HG02885 (cell line): ENCODE measurements around the gene CCL5.

Experiments
- ATAC-seq: cut with Tn5 transposase; IDR thresholded peaks from one replicate; pipeline ENCODE4 v1.9.1; 2021; ENCODE audit warnings: mild to moderate bottlenecking; ENCODE audit not compliant: unreplicated experiment, poor library complexity

CCL5 gene

DNA sequence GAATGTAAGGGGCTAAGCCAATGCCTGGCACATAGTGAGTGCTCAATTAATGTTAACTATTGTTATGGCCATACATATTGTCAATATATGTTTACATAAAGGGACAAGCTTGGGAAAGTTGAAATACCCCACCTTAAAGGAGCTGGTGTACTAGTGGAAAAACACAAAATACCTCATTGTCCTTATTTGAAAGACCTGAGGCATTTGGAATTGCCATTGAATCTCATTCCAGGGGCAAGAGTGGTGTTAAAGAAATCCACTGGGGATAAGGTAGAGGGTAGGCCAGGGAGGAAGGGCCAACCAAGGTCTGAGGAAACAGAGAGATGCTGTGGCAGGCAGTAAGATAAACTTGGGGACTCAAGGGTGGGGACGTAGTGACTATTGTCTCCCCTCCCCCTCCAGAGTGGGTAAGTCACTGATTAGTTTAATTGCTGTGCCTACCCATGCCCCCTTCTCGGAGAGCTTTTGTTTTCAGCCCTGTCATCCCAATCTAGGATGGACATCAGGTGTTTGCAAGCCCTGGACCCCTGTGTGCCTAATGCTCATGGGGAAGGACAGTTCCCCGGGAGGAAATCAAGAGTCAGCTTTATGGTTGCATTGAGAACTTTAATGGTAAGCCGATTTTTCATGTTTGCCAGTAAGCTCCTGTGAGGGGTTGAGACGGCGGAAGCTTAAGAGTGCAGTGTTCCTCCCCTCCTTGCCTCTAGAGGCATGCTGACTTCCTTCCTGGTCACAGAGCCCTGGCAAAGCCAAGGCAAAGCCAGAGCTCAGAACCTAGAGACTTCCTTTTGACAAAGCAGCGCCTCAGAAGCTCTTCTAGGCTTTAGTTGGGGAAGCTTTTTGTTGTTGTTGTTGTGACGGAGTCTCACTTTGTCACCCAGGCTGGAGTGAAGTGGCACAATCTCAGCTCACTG, 9.0 kb downstream of the CCL5 start:
- ATAC-seq, result no peak

DNA sequence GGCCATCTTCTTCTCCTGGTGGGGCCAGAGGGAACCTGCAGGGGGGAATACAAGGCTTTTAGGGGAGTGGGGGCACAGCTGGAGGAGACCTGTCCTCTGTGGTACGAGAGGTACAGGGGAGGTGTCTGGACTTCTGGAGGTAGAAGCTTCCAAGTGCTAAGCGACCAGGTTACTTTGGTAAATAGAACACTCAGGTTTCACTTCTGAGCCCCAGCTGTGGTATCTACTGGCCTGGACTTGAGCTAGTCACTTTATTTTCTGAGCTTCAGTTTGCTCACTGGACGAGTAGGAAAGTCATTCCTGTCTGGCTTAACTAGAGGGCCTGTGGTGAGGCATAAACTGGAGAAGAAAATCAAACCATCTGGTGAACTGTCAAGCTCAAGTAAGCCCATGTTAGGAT, 11.4 kb downstream of the CCL5 start, which contains the start of gene HEATR9:
Gene HEATR9, minus strand, starts transcription at position 155 of the 400 bp plus-strand sequence. Its CDS starts 149 bp downstream, at position 6.
- ATAC-seq, result no peak

DNA sequence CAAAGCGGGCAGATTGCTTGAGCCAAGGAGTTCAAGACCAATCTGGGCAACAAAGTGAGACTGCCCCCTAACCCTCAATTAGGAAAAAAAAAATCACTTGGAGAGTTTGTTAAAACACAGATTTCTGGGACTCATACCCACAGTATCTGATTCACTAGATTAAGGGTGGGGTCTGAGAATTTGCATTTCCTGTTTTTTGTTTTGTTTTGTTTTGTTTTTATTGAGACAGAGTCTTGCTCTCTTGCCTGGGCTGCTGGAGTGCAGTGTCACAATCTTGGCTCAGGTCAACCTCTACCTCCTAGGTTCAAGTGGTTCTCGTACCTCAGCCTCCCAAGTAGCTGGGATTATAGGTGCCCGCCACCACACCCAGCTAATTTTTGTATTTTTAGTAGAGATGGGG, 12.6 kb downstream of the CCL5 start:
- ATAC-seq, result no peak

DNA sequence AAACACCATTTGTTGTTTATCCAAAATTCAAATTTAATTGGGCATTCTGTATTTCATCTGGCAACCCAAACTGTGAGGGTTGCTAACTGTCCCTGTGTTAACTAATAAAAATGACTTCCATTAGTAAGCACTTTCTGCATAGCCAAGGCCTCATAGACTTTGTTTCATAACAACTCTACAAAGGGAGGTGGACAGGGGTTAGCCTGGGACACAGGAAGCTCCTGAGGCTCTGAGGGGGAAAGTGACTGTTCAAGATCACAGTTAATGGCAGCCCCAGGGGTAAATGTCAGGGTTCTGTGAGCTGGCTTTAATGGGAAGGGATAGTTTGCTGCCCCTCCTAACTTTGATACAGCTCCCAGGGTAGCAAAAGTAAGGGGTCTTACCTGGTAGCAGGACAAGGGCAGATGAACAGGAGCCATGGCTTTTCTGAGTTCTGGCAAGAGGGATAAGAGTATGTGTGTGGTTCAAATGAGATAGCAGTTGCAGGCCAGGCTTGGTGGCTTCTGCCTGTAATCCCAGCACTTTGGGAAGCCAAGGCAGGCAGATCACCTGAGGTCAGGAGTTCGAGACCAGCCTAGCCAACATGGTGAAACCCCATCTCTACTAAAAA, 13.7 kb downstream of the CCL5 start:
- no peak for ATAC-seq

DNA sequence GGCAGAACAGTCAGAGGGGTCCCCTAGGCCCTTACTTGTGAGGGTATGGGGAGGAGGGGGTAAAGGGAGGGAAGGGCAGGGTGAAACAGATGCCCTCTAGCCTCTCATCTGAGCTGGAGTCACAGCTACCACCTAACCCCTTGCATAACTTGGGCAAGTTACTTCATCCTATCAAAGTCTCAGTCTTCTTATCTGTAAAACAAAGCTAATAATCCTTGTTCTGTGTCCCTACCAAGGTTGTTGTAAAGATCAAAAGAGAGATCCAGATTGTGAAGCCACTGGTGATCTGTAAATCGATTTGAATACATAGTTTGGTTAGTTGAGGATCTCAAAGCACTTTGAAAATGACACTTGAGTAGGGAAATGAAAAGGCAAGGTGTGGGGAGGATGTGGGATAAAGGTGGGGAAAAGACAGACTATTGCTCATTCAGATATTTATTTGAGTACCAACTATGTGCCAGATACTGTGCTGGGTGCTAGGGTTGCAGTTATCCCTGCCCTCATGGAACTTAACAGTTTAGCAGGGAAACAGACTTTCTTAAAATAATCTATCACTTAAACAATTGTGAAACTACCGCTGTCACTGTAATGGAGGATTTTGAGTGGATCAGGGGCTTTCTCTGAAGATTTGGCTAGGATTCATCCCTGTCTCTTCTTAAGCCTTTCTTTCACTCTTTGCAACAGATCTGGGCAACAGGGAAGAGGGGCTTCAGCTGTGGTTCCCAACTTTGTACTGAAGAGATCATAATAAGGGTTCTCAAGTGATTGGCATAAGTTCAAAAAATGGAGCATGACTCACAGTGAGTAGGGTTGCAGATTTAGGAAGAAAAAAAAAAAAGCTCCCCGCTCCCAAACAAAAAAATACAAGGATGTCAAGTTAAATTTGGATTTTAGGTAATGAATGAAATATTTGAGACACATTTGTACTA, 14.5 kb downstream of the CCL5 start:
- no peak for ATAC-seq

DNA sequence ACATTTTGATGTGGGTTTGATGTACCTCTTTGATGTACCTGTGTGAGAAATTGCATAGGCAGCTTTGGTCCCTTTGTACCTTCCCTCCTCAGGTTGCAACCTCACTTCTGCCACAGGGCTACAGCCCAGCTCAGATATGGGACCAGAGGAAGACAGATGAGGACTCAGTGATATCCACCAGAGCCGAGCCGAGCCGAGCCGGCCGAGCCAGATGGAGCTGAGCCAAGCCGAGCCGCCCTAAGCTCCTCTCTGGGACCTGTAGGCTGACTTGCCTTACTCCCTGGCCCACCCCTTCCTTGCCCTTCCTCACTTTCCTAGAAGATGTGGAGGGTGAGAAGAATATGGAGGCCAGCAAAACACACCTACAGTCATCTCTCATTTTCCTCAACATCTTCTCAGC, 15.3 kb downstream of the CCL5 start:
- no peak for ATAC-seq

DNA sequence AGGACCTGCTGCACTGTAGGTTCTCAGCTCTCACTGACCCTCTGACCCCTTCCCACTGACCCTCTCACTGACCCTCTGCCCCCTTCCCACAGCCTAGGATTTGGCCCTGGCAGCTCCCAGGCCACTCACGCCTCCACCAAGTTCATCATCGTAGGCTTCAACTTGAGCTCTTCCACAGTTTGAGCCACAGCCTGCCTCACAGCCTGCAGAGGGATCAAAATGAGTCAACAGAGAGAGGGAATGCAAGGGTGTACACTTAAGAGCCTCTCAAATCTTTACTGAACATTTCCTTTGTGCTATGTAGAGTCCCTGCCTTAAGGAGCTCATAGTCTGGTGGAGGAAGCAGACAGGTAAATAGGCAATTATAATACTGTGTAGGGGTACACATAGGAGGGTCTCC, 23.6 kb downstream of the CCL5 start:
- no peak for ATAC-seq

DNA sequence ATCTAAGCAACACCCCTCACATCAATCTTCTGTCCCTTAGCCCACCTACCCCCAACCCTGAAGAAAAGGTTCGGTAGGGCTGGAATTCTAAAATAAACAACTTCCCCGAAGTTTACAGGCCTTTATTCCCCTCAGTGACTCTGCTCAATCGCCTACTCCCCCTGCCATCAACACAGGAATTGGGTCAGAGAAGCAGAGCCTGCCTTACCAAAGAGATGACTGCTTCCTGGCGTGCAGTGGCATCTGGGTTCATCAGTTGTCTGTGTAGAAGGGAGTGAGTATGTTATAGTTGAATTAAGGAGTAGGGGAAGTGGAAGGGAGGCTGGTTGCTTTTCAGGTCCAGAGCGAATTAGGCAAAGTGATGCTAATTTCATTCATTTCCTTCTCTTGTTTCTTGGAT, 24.2 kb downstream of the CCL5 start:
- ATAC-seq, result no peak

DNA sequence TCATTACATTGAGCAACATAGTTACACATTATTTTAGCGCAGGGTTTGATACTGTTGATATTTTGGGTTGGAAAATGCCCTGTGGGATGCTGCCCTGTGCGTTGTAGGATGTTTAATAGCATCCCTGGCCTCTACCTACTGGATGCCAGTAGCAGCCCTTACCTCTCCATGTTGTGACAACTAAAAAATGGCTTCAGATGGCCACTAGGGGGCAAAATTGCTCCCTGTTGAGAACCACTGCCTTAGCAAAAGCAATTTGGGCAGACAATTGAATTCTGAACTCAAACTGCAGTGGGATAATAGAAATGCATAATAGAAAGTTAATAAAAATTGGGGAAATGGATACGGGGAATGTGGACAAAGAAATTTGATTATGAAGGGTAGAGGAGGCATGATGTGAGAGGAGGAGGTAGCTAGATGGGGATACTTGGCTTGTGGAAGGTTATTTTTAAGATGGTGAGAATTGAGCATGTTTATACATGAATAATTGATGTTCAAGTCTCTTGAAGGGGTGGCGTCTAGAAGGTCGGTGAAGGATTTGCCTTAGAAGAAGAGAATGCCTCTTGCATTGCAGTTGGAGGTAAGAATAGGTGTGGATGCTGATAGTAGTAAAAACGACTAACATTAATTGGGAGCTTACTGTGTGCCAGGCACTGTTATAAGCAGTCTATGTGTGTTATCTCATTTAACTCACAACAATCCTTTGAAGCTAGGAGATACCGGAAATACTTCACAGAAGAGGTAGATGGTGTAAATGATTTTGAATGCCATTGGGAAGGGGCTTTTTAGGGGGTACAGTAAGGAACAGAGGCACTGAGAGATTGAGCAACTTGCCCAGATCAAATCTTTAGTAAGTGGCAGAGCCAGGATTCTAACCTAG, 30.5 kb downstream of the CCL5 start:
- ATAC-seq, result peak; percentile 40

DNA sequence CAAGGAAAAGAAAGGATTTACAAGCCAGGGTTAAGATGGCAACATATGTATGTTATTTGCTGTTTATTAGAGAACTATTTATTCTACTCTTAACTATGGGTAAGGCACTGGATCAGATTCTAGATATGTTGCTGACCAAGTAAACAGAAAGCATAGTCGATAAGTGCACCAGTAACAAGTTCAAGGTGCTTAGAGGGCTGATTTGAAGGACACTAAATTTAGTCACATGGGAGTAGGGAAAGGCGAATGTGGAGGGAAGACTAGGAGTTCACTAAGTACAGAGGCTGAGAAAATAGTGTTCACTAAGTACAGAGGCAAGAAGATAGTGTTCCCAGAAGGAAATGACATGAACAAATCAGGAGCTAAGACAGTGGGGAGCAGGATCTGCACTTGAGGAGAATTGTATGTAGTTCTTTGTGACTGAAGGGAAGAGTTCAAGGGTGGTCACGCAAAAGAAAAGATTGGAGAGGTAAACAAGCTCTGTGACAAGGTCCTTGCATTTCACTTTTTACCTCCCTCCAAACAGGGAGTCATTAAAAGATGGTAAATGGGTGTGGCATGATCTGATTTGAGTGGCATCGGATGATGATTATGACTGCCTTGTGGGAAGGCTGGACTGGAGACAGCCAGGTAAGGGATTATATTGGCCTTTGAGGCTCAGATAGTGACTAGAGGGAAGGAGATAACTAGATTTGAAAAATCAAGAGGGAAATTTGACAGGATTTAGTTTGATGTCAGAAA, 32.4 kb downstream of the CCL5 start:
- no peak for ATAC-seq

DNA sequence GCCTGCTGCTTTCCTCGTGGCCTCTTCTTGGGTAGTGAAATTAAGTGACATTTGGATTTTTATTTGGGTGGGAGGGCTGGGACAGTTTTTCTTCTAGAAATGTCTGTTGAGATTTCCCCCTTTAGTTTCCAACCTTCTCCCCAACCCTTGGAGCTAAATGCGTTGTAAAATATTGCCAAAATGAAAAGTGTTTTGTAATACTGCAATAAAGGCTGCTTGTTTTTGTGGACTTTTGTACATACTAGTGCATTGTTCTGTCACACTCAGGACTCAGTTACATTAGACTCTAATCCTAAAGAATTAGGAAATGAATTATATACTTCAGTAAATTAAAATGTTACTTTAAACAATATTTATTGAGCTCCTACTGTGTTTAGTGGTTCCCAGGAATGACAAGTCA, 33.2 kb downstream of the CCL5 start:
- ATAC-seq, result no peak

DNA sequence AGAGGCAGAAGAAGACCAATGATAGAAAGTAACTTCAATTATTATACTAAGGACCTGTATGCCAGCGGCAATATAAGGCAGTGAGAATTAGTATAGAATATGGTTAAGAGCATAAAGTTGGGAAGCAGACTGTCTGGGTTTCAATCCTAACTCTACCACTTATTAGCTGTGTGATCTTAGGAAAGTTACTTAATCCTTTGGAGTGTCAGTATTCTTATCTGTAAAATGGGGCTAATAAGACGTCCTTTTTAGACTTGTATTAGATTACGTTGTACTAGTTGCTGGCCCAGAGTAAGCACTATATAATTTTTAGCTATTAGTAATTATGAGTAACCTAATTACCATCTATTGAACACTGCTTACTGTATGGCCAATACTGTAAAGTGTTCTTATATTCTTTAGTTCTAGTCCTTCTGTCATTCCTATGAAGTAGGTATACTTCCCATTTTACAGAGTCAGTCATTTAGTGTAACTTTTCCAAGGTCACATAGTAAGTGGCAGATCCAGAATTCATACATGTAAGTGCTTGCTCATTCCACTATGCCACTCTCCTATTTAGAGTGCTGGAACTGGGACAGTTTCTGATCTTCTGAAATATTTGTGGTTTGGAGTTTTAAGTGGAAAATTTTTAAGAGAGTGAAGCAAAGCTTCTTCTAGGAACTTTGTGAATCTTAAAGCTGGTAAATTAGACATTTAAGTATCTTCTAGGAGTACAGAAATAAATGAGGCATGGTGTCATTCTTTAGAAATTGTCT, 33.9 kb downstream of the CCL5 start:
- ATAC-seq, result no peak

DNA sequence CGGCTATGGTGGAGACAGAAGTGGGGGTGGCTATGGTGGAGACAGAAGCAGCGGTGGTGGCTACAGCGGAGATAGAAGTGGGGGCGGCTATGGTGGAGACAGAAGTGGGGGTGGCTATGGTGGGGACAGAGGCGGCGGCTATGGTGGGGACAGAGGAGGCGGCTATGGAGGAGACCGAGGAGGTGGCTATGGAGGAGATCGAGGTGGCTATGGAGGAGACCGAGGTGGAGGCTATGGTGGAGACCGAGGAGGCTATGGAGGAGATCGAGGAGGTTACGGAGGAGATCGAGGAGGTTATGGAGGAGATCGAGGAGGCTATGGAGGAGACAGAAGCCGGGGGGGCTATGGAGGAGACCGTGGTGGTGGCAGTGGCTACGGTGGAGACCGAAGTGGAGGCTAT, 35.6 kb downstream of the CCL5 start:
- ATAC-seq, result no peak

DNA sequence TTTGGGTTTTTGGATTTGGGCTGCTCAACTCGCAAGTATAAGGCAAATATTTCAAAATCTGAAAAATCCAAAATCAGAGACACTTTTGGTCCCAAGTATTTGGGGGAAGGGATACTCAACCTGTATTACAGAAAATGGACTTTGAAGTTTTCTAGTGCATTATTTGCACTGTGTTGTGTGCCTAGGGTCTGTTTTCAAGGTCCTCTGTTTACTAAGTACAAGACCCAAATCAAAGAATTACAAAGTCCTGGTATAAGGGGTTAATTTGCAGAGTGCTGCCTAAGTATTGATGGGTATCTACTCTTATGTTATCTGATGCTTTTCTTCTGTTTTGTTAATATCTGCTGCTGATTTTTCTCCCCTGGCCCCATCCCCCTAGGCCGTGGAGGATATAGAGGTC, 36.5 kb downstream of the CCL5 start:
- ATAC-seq, result no peak

DNA sequence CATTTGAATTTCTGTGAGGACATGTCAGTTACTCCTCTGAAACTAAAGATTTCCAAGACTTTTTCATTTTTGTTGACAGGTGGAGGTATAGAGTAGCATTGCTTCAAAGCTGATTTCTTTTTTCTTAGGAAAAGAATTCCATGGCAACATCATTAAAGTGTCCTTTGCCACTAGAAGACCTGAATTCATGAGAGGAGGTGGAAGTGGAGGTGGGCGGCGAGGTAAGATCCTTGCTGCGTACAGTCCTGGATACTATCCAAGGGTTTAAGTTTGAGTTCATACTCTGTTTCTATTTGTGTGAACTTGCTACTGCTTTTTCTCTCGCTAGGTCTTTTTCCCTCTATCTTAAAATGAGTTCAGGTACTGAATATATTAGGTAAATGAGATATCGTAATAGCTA, 37.9 kb downstream of the CCL5 start:
- ATAC-seq, result no peak

DNA sequence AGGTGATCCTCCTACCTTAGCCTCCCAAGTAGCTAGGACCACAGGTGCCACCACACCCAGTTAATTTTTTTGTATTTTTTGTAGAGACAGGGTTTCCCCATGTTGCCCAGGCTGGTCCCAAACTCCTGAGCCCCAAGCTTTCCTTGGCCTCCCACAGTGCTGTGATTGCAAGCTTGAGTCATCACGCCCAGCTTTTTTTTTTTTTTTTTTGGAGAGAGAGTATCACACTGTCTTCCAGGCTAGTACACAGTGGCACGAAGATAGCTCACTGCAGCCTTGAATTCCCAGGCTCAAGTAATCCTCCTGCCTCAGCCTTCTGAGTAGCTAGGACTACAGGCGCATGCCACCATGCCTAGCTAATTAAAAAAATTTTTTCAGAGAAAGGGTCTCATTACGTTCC, 38.7 kb downstream of the CCL5 start:
- no peak for ATAC-seq

DNA sequence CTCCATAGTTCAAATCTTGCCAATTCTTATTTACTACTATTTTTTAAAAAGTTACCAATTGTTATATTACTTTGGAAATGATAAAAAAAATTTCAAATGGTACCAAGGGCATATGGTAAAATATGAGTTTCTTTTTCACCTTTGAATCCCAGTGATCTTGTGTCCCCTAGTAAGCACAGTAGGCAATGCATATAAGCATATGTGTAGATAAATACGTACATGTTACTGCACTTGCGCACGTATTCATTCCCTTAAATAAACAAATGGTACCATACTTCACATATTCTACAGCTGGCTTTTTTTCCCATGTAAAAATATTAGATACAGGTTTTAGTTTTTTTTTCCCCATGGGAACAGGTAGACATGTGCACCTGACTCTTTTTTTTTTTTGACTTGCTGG, 39.1 kb downstream of the CCL5 start:
- ATAC-seq, result no peak

DNA sequence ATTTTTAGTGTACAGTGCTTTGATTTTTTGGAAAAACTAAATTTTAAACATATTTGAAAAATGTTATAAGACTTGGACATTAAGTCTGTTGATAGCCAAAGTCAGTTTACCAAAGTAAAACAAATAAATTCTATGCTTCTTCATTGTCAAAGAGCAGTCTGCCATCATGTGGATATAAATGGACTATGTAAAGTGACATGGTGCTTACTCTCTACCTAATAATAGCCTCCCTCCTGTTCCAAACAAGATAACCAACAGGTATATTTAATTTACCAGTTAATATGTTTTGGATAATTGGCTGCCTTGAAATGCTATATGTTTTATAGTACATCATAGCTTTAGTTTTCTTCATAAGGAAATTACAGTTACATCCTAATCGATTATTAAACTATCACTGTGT, 55.0 kb downstream of the CCL5 start:
- no peak for ATAC-seq
